ENCODE measurements around the gene NOL12. TPM values are rescaled to one million over a fixed set of nuclear protein-coding genes. Genes with fewer than 3 reads are reported as not detected.
A peak's percentile ranks its signal among the peaks of the same experiment; 100 is the strongest.

The NOL12 gene
- total RNA-seq, 2 donors from 2014 or later = 21.9 to 26.8 TPM

GRCh38 chr22:37731804-37732471 is 45.8 kb downstream of the NOL12 start:
- peaks cover 13% of the 10 kb centered on the region for H3K27me3 Mint-ChIP-seq (ENCODE audit: insufficient read depth)

GRCh38 chr22:37732699-37733607 is 46.8 kb downstream of the NOL12 start:
- peaks cover 16% of the 10 kb centered on the region for H3K36me3 Mint-ChIP-seq (ENCODE audit: low read depth)
- no peaks in the 10 kb centered on the region for H3K9me3 Mint-ChIP-seq
- peaks cover 9% of the 10 kb centered on the region for H3K36me3 ChIP-seq (ENCODE audit: control insufficient read depth, insufficient read depth, low read length)
- no peak overlapping the region for H3K27ac ChIP-seq (ENCODE audit: low read depth, low read length)
- no peak overlapping the region for H3K9ac ChIP-seq (ENCODE audit: extremely low read depth, low read length, poor library complexity, severe bottlenecking)
- H3K27me3 Mint-ChIP-seq (ENCODE audit: insufficient read depth) = peaks cover 19% of the 10 kb centered on the region
- no peak for DNase-seq
- H3K4me3 ChIP-seq (ENCODE audit: low read length) = no peak overlapping the region
- no peak overlapping the region for H3K4me3 Mint-ChIP-seq
- H3K27ac Mint-ChIP-seq = peak overlapping the region; percentile 11
- H3K27me3 ChIP-seq (ENCODE audit: control insufficient read depth, insufficient read depth, low read length, poor library complexity, severe bottlenecking) = no peaks in the 10 kb centered on the region
- no peak for TF ChIP-seq CTCF (conservative IDR thresholded peaks at IDR 0.05)
- 89 to 91% methylated on average over 14 to 19 of the region's 19 CpGs for WGBS, 2 experiments (ENCODE audit: insufficient coverage in 1 of 2, insufficient read length in 1 of 2)
- H3K4me1 Mint-ChIP-seq = peaks cover 22% of the 10 kb centered on the region
- no peaks in the 10 kb centered on the region for H3K9me3 ChIP-seq (ENCODE audit: control insufficient read depth, low read length)
- H3K4me1 ChIP-seq (ENCODE audit: control insufficient read depth, insufficient read depth, low read length) = peaks cover 6% of the 10 kb centered on the region

More at GRCh38 chr22:37731804-37732471, 45.8 kb downstream of the NOL12 start:
- H3K9me3 ChIP-seq (ENCODE audit: control insufficient read depth, low read length) = no peaks in the 10 kb centered on the region
- peaks cover 14% of the 10 kb centered on the region for H3K36me3 Mint-ChIP-seq (ENCODE audit: low read depth)
- 88 to 93% methylated on average over 9 to 13 of the region's 13 CpGs for WGBS, 2 experiments (ENCODE audit: insufficient coverage in 1 of 2, insufficient read length in 1 of 2)
- peaks cover 6% of the 10 kb centered on the region for H3K4me1 ChIP-seq (ENCODE audit: control insufficient read depth, insufficient read depth, low read length)
- peak; percentile 59 for TF ChIP-seq CTCF (conservative IDR thresholded peaks at IDR 0.05)
- H3K9ac ChIP-seq (ENCODE audit: extremely low read depth, low read length, poor library complexity, severe bottlenecking) = no peak overlapping the region
- H3K9me3 Mint-ChIP-seq = no peaks in the 10 kb centered on the region
- no peak overlapping the region for H3K4me3 ChIP-seq (ENCODE audit: low read length)
- H3K4me3 Mint-ChIP-seq = no peak overlapping the region
- peaks cover 22% of the 10 kb centered on the region for H3K4me1 Mint-ChIP-seq
- peaks cover 9% of the 10 kb centered on the region for H3K36me3 ChIP-seq (ENCODE audit: control insufficient read depth, insufficient read depth, low read length)
- H3K27ac Mint-ChIP-seq = peak overlapping the region; percentile 52
- no peaks in the 10 kb centered on the region for H3K27me3 ChIP-seq (ENCODE audit: control insufficient read depth, insufficient read depth, low read length, poor library complexity, severe bottlenecking)
- H3K27ac ChIP-seq (ENCODE audit: low read depth, low read length) = no peak overlapping the region
- peak; percentile 53 for DNase-seq

- TF ChIP-seq CTCF (conservative IDR thresholded peaks at IDR 0.05) = no peak
- DNase-seq = peak; percentile 52
- no peaks in the 10 kb centered on the region for H3K9me3 Mint-ChIP-seq
- Histone ChIP-seq H3K27me3 (ENCODE audit: control insufficient read depth, insufficient read depth, low read length, poor library complexity, severe bottlenecking) (no peaks in the 10 kb centered on the region), H3K9me3 (ENCODE audit: control insufficient read depth, low read length) (no peaks in the 10 kb centered on the region), H3K4me3 (ENCODE audit: low read length) (no peak overlapping the region), H3K9ac (ENCODE audit: extremely low read depth, low read length, poor library complexity, severe bottlenecking) (no peak overlapping the region), H3K4me1 (ENCODE audit: control insufficient read depth, insufficient read depth, low read length) (peaks cover 6% of the 10 kb centered on the region), H3K27ac (ENCODE audit: low read depth, low read length) (no peak overlapping the region), H3K36me3 (ENCODE audit: control insufficient read depth, insufficient read depth, low read length) (peaks cover 9% of the 10 kb centered on the region)
- no peak overlapping the region for H3K4me3 Mint-ChIP-seq
- H3K36me3 Mint-ChIP-seq (ENCODE audit: low read depth) = peaks cover 16% of the 10 kb centered on the region
- H3K27ac Mint-ChIP-seq = peak overlapping the region; percentile 74
- H3K27me3 Mint-ChIP-seq (ENCODE audit: insufficient read depth) = peaks cover 25% of the 10 kb centered on the region
- 86 to 90% methylated on average over 4 to 11 of the region's 11 CpGs for WGBS, 2 experiments (ENCODE audit: insufficient coverage in 1 of 2, insufficient read length in 1 of 2)
- H3K4me1 Mint-ChIP-seq = peaks cover 22% of the 10 kb centered on the region
These were observed 47.7 kb downstream of the NOL12 start for GRCh38 chr22:37733625-37734401.
